GM12891 (cell line): ENCODE measurements around the gene PRX.
A peak's percentile ranks its signal among the peaks of the same experiment; 100 is the strongest.

Experiments used
- DNase-seq: peaks from one replicate; pipeline ENCODE4 v3.0.0; 2011; ENCODE audit warnings: low spot score; ENCODE audit not compliant: insufficient read length
- FAIRE-seq: peaks from 2 replicates; lab custom pipeline; 2011; peaks lifted over from hg19 to GRCh38; lab: Jason Lieb, UNC
- PAX5 ChIP-seq: IDR thresholded peaks from 2 replicates; pipeline ENCODE4 v1.6.1; 2011; ENCODE audit warnings: low read length, moderate library complexity, mild to moderate bottlenecking; ENCODE audit not compliant: insufficient read depth, severe bottlenecking
- POLR2A ChIP-seq: IDR thresholded peaks from 2 replicates; pipeline ENCODE4 v1.6.1; 2011; ENCODE audit warnings: low read depth, low read length, control low read depth
- POLR2AphosphoS5 ChIP-seq: IDR thresholded peaks from 2 replicates; pipeline ENCODE4 v1.6.1; 2011; ENCODE audit warnings: low read depth, low read length, control low read depth
- POU2F2 ChIP-seq: IDR thresholded peaks from 2 replicates; pipeline ENCODE4 v1.6.1; 2011; ENCODE audit warnings: low read depth, mild to moderate bottlenecking, control low read depth, low read length, moderate library complexity
- SPI1 ChIP-seq: IDR thresholded peaks from 2 replicates; pipeline ENCODE4 v1.6.1; 2011; ENCODE audit warnings: low read depth, low read length, control low read depth
- TAF1 ChIP-seq: IDR thresholded peaks from 2 replicates; pipeline ENCODE4 v1.6.1; 2011; ENCODE audit warnings: low read depth, low read length, control low read depth

Gene PRX

GRCh38 chr19:40365613-40366401 is 47.4 kb downstream of the PRX start:
- FAIRE-seq, result peak; percentile 90
- peak; percentile 98 for DNase-seq
- TF ChIP-seq POLR2A (peak; percentile 44; the same call in 1 of the 2 replicates), POU2F2 (no peak), SPI1 (no peak), PAX5 (no peak), TAF1 (peak; percentile 49; the same call in 1 of the 2 replicates), POLR2AphosphoS5 (0 out of 2 replicates have a peak, but pooled peaks have one; percentile 29)

- DNase-seq (no peak), FAIRE-seq (no peak)
- TF ChIP-seq TAF1, result no peak
- TF ChIP-seq POLR2AphosphoS5, result no peak
- TF ChIP-seq SPI1, result no peak
Observed at GRCh38 chr19:40365010-40365409, 48.2 kb downstream of the PRX start.

- FAIRE-seq (no peak), DNase-seq (no peak)
- TF ChIP-seq PAX5 (no peak), SPI1 (no peak), POLR2AphosphoS5 (no peak), POLR2A (no peak), POU2F2 (no peak), TAF1 (no peak)
Observed at GRCh38 chr19:40363069-40363468, 50.1 kb downstream of the PRX start.

GRCh38 chr19:40362160-40362559 is 51.0 kb downstream of the PRX start:
- DNase-seq (no peak), FAIRE-seq (no peak)
- TF ChIP-seq SPI1, result no peak
- TF ChIP-seq TAF1, result no peak
- no peak for TF ChIP-seq PAX5
- TF ChIP-seq POU2F2, result no peak
- no peak for TF ChIP-seq POLR2A
- TF ChIP-seq POLR2AphosphoS5, result no peak

- TF ChIP-seq POLR2AphosphoS5 (no peak), POLR2A (no peak), PAX5 (no peak), POU2F2 (no peak), SPI1 (no peak), TAF1 (no peak)
- FAIRE-seq, result no peak
- DNase-seq, result no peak
Observed at GRCh38 chr19:40360708-40361241, 52.4 kb downstream of the PRX start.

GRCh38 chr19:40360020-40360707 is 53.0 kb downstream of the PRX start:
- no peak for TF ChIP-seq TAF1
- no peak for TF ChIP-seq POU2F2
- no peak for TF ChIP-seq PAX5
- TF ChIP-seq SPI1, result no peak
- TF ChIP-seq POLR2AphosphoS5, result no peak
- TF ChIP-seq POLR2A, result no peak
- no peak for DNase-seq

GRCh38 chr19:40358773-40359172 is 54.4 kb downstream of the PRX start:
- TF ChIP-seq POLR2AphosphoS5 (no peak), SPI1 (peak; percentile 26; the same call in 1 of the 2 replicates), POLR2A (no peak), POU2F2 (0 out of 2 replicates have a peak, but pooled peaks have one; percentile 15), TAF1 (no peak), PAX5 (peak; percentile 97)
- DNase-seq, result peak; percentile 59
- peak; percentile 93 for FAIRE-seq

More at GRCh38 chr19:40360020-40360707, 53.0 kb downstream of the PRX start:
- FAIRE-seq, result peak; percentile 48

GRCh38 chr19:40357640-40358039 is 55.5 kb downstream of the PRX start:
- DNase-seq (no peak), FAIRE-seq (peak; percentile 86)
- TF ChIP-seq PAX5 (no peak), POU2F2 (no peak), POLR2AphosphoS5 (no peak), POLR2A (no peak), SPI1 (no peak), TAF1 (no peak)
